ENCODE data around the gene LUC7L3.
"Not testable (repeated sequence)": the region's sequence is repeated elsewhere in the genome, so short reads cannot be mapped to it uniquely, and the experiment has no call there.

DNA sequence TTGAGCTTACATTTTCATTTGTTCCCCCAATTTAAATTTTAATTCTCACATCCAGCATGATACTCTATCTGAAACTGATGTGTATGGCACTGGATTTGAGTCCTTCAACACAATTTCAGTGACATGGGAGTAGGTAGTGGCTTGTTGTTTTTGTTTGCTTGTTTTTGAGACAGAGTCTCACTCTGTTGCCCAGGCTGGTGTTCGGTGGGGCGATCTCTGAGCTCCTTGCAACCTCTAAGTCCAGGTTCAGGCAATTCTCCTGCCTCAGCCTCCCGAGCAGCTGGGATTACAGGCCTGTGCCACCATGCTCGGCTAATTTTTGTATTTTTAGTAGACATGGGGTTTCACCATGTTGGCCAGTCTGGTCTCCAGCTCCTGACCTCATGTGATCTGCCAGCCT lies 10.3 kb upstream of the LUC7L3 start:
- not testable (repeated sequence) for TF ChIP-seq CTCF (IDR thresholded peaks at IDR 0.05; ENCODE audit: borderline replicate concordance, extremely low read depth, low read length, poor library complexity, severe bottlenecking); EZH2 (IDR thresholded peaks at IDR 0.05; ENCODE audit: borderline replicate concordance, low read depth, low read length, severe bottlenecking)
